ENCODE data around the gene FAM9C.
"Not testable (repeated sequence)": the region's sequence is repeated elsewhere in the genome, so short reads cannot be mapped to it uniquely, and the experiment has no call there.

DNA sequence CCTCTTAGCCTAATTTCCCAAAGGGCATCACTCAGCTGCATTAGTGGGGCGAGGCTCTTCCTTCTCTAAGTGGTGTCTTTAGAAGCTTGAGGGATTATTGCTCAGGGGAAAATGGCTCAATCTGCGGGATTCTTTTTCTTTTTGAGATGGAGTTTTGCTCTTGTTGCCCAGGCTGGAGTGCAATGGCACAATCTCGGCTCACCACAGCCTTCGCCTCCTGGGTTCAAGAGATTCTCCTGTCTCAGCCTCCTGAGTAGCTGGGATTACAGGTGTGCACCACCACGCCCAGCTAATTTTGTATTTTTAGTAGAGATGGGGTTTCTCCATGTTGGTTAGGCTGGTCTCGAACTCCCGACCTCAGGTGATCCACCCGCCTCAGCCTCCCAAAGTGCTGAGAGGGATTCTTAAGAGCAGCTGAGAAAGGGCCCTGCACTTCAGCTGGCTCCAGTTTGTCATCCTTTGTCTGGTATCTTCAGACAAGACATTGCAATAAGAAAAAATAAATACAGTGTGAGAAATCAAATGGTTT is 42.4 kb upstream of the FAM9C start:
- TF ChIP-seq NFIX (CRISPR knock-in tag; IDR thresholded peaks at IDR 0.05; ENCODE audit: low read depth); ZEB2 (IDR thresholded peaks at IDR 0.05); E2F5 (CRISPR knock-in tag; IDR thresholded peaks at IDR 0.05); POLR2AphosphoS5 (IDR thresholded peaks at IDR 0.05; ENCODE audit: control insufficient read depth, insufficient read depth, low read depth, low read length); MGA (IDR thresholded peaks at IDR 0.05); BRCA1 (IDR thresholded peaks at IDR 0.05); BRCA1 (CRISPR knock-in tag; IDR thresholded peaks at IDR 0.05); ATF2 (CRISPR knock-in tag; IDR thresholded peaks at IDR 0.05); ATF7 (IDR thresholded peaks at IDR 0.05); ZNF12 (CRISPR knock-in tag; IDR thresholded peaks at IDR 0.05); KDM4B (IDR thresholded peaks at IDR 0.05; ENCODE audit: borderline replicate concordance in 2 of 2, low read depth in 1 of 2); C11orf30 (IDR thresholded peaks at IDR 0.05; ENCODE audit: low read depth); TAF9B (IDR thresholded peaks at IDR 0.05; ENCODE audit: partially characterized antibody); FOXJ3 (CRISPR knock-in tag; IDR thresholded peaks at IDR 0.05): not testable (repeated sequence)
- TF ChIP-seq, protein P1, sequence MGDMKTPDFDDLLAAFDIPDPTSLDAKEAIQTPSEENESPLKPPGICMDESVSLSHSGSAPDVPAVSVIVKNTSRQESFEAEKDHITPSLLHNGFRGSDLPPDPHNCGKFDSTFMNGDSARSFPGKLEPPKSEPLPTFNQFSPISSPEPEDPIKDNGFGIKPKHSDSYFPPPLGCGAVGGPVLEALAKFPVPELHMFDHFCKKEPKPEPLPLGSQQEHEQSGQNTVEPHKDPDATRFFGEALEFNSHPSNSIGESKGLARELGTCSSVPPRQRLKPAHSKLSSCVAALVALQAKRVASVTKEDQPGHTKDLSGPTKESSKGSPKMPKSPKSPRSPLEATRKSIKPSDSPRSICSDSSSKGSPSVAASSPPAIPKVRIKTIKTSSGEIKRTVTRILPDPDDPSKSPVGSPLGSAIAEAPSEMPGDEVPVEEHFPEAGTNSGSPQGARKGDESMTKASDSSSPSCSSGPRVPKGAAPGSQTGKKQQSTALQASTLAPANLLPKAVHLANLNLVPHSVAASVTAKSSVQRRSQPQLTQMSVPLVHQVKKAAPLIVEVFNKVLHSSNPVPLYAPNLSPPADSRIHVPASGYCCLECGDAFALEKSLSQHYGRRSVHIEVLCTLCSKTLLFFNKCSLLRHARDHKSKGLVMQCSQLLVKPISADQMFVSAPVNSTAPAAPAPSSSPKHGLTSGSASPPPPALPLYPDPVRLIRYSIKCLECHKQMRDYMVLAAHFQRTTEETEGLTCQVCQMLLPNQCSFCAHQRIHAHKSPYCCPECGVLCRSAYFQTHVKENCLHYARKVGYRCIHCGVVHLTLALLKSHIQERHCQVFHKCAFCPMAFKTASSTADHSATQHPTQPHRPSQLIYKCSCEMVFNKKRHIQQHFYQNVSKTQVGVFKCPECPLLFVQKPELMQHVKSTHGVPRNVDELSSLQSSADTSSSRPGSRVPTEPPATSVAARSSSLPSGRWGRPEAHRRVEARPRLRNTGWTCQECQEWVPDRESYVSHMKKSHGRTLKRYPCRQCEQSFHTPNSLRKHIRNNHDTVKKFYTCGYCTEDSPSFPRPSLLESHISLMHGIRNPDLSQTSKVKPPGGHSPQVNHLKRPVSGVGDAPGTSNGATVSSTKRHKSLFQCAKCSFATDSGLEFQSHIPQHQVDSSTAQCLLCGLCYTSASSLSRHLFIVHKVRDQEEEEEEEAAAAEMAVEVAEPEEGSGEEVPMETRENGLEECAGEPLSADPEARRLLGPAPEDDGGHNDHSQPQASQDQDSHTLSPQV (IDR thresholded peaks at IDR 0.05), result not testable (repeated sequence)
